Astrocyte (in vitro differentiated cells and primary cell): ENCODE results near the gene AKR1A1. TPM values are rescaled to one million over a fixed set of nuclear protein-coding genes. Genes with fewer than 3 reads are reported as not detected.

Source experiments
- DNase-seq: peaks from one replicate; pipeline ENCODE4 v3.0.0-alpha.2; 2010; ENCODE audit warnings: low read depth
- FAIRE-seq: peaks from 2 replicates; lab custom pipeline; 2011; peaks lifted over from hg19 to GRCh38; lab: Jason Lieb, UNC
- H2AFZ ChIP-seq: 2 replicates; pipeline ENCODE4 v1.6.0; 2012; ENCODE audit warnings: low read depth, low read length, inconsistent platforms
- H3K27ac ChIP-seq: 2 replicates; pipeline ENCODE4 v1.5.1; 2011; ENCODE audit warnings: low read depth, low read length, inconsistent platforms
- H3K27me3 ChIP-seq: 2 replicates; pipeline ENCODE4 v1.6.0; 2011; ENCODE audit warnings: low read length, inconsistent platforms; ENCODE audit not compliant: insufficient read depth
- H3K36me3 ChIP-seq: 2 replicates; pipeline ENCODE4 v1.5.1; 2011; ENCODE audit warnings: low read length, inconsistent platforms; ENCODE audit not compliant: insufficient read depth
- H3K4me1 ChIP-seq: 2 replicates; pipeline ENCODE4 v1.5.1; 2011; ENCODE audit warnings: low read length, inconsistent platforms; ENCODE audit not compliant: insufficient read depth
- H3K4me2 ChIP-seq: 2 replicates; pipeline ENCODE4 v1.6.0; 2012; ENCODE audit warnings: low read length, inconsistent platforms
- H3K4me3 ChIP-seq: 2 replicates; pipeline ENCODE4 v1.5.1; 2011; ENCODE audit warnings: low read depth, mild to moderate bottlenecking, low read length, inconsistent platforms; ENCODE audit not compliant: insufficient read depth
- H3K79me2 ChIP-seq: 2 replicates; pipeline ENCODE4 v1.6.0; 2012; ENCODE audit warnings: mild to moderate bottlenecking, low read length, inconsistent platforms; ENCODE audit not compliant: insufficient read depth
- H3K9ac ChIP-seq: 2 replicates; pipeline ENCODE4 v1.6.0; 2012; ENCODE audit warnings: mild to moderate bottlenecking, low read length, inconsistent platforms
- H3K9me3 ChIP-seq: 2 replicates; pipeline ENCODE4 v1.5.1; 2012; ENCODE audit warnings: low read depth, mild to moderate bottlenecking, low read length, inconsistent platforms; ENCODE audit not compliant: insufficient read depth
- H4K20me1 ChIP-seq: 2 replicates; pipeline ENCODE4 v1.6.0; 2012; ENCODE audit warnings: low read length, inconsistent platforms; ENCODE audit not compliant: insufficient read depth
- H3K27ac Mint-ChIP-seq: one replicate; pipeline ENCODE4 v1.8.0; 2021; ENCODE audit warnings: mild to moderate bottlenecking, mixed read lengths; ENCODE audit not compliant: unreplicated experiment
- H3K27me3 Mint-ChIP-seq: one replicate; pipeline ENCODE4 v1.8.0; 2021; ENCODE audit warnings: low read depth, mixed read lengths; ENCODE audit not compliant: unreplicated experiment
- H3K36me3 Mint-ChIP-seq: one replicate; pipeline ENCODE4 v1.8.0; 2021; ENCODE audit warnings: low read depth, mixed read lengths; ENCODE audit not compliant: unreplicated experiment
- H3K4me1 Mint-ChIP-seq: one replicate; pipeline ENCODE4 v1.8.0; 2021; ENCODE audit warnings: low read depth, mixed read lengths; ENCODE audit not compliant: unreplicated experiment
- H3K4me3 Mint-ChIP-seq: one replicate; pipeline ENCODE4 v1.8.0; 2021; ENCODE audit warnings: mild to moderate bottlenecking, moderate library complexity, mixed read lengths; ENCODE audit not compliant: unreplicated experiment
- H3K9me3 Mint-ChIP-seq: one replicate; pipeline ENCODE4 v1.8.0; 2021; ENCODE audit warnings: mild to moderate bottlenecking, mixed read lengths; ENCODE audit not compliant: unreplicated experiment
- CTCF ChIP-seq: IDR thresholded peaks from 2 replicates; pipeline ENCODE4 v1.5.1; 2011; ENCODE audit warnings: low read depth, mild to moderate bottlenecking, inconsistent platforms, low read length, moderate library complexity; ENCODE audit not compliant: insufficient read depth
- EZH2 ChIP-seq: IDR thresholded peaks from 2 replicates; pipeline ENCODE4 v1.6.1; 2012; ENCODE audit warnings: mild to moderate bottlenecking, low read length, inconsistent platforms; ENCODE audit not compliant: insufficient read depth
- total RNA-seq: library from RNA; stranded (reverse); gene quantifications from 2 replicates; pipeline ENCODE4 v1.2.1, GENCODE V29; 2021

AKR1A1 gene
- total RNA-seq, 1 donor from 2014 or later: 118 TPM

DNA sequence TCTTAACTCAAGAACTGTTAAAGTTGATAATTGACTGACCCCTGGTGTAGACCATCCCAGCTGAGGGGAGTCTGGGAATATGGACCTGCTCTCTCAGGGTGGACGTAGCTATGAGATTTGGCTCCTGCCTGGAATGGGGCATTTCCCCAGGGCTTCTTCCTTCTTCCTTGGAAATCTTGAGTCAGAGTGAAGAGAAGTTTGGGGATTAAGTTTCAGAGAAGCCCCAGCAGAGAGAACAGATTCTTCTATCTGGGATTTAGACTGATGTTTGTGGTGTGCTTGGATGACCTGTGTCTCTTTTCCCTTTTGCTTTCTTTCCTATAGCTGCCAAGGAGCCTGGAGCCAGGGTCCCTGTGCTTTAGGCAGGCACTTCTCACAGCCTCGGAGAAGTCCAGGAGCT lies 13.2 kb downstream of the AKR1A1 start:
- Mint-ChIP-seq H3K9me3 (no peaks in the 10 kb centered on the region), H3K4me3 (no peak overlapping the region), H3K27ac (no peak overlapping the region), H3K36me3 (peaks cover 28% of the 10 kb centered on the region), H3K4me1 (peaks cover 2% of the 10 kb centered on the region), H3K27me3 (no peaks in the 10 kb centered on the region)
- Histone ChIP-seq H3K27me3 (no peaks in the 10 kb centered on the region), H2AFZ (no peak overlapping the region), H3K9me3 (no peaks in the 10 kb centered on the region), H3K27ac (no peak overlapping the region), H4K20me1 (peaks cover 41% of the 10 kb centered on the region), H3K79me2 (peaks cover 21% of the 10 kb centered on the region), H3K4me2 (no peak overlapping the region), H3K36me3 (peaks cover 30% of the 10 kb centered on the region), H3K9ac (no peak overlapping the region), H3K4me1 (no peaks in the 10 kb centered on the region), H3K4me3 (no peak overlapping the region)
- TF ChIP-seq CTCF (no peak), EZH2 (no peak)
- FAIRE-seq (no peak), DNase-seq (no peak)

DNA sequence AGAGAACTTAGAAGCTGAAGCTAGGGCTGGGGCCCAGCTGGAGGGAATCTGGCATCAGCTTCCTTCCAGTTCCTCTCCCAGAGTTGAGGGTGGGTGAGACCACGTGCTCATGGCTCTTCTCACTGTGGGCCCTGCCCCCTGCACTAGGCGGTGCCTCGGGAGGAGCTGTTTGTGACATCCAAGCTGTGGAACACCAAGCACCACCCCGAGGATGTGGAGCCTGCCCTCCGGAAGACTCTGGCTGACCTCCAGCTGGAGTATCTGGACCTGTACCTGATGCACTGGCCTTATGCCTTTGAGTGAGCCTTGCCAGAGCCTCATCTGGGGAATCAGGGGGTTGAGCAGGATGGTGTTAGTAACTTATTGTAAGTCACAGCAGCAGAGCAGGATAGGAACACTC lies 16.1 kb downstream of the AKR1A1 start:
- no peak overlapping the region for H3K4me3 ChIP-seq
- Mint-ChIP-seq H3K36me3 (peaks cover 19% of the 10 kb centered on the region), H3K27ac (no peak overlapping the region), H3K4me1 (peaks cover 2% of the 10 kb centered on the region), H3K27me3 (no peaks in the 10 kb centered on the region), H3K9me3 (no peaks in the 10 kb centered on the region), H3K4me3 (no peak overlapping the region)
- H3K4me1 ChIP-seq: no peaks in the 10 kb centered on the region
- FAIRE-seq (no peak), DNase-seq (no peak)
- H3K9me3 ChIP-seq: no peaks in the 10 kb centered on the region
- TF ChIP-seq CTCF (no peak), EZH2 (no peak)
- no peak overlapping the region for H2AFZ ChIP-seq
- H4K20me1 ChIP-seq: peaks cover 38% of the 10 kb centered on the region
- H3K79me2 ChIP-seq: peaks cover 7% of the 10 kb centered on the region
- H3K27me3 ChIP-seq: no peaks in the 10 kb centered on the region
- H3K9ac ChIP-seq: no peak overlapping the region
- no peak overlapping the region for H3K27ac ChIP-seq
- peaks cover 43% of the 10 kb centered on the region for H3K36me3 ChIP-seq
- no peak overlapping the region for H3K4me2 ChIP-seq

- Histone ChIP-seq H3K27ac (no peak overlapping the region), H3K79me2 (peaks cover 7% of the 10 kb centered on the region), H3K9ac (no peak overlapping the region), H3K4me3 (no peak overlapping the region), H4K20me1 (peaks cover 34% of the 10 kb centered on the region), H2AFZ (no peak overlapping the region), H3K27me3 (no peaks in the 10 kb centered on the region), H3K36me3 (peaks cover 41% of the 10 kb centered on the region), H3K4me2 (no peak overlapping the region), H3K4me1 (no peaks in the 10 kb centered on the region), H3K9me3 (no peaks in the 10 kb centered on the region)
- Mint-ChIP-seq H3K4me3 (no peak overlapping the region), H3K4me1 (peaks cover under 1% of the 10 kb centered on the region), H3K27me3 (no peaks in the 10 kb centered on the region), H3K36me3 (peaks cover 15% of the 10 kb centered on the region), H3K27ac (no peak overlapping the region), H3K9me3 (no peaks in the 10 kb centered on the region)
- FAIRE-seq: no peak
- TF ChIP-seq CTCF (no peak), EZH2 (no peak)
- no peak for DNase-seq
These were observed 17.3 kb downstream of the AKR1A1 start for GRCh38 chr1:45567911-45568310.
